ENCODE results near the gene POMP. TPM values are rescaled to one million over a fixed set of nuclear protein-coding genes. Genes with fewer than 3 reads are reported as not detected.

POMP gene
- total RNA-seq, 4 donors from 2014 or later: 24.7 to 56.8 (median 44.0) TPM

DNA sequence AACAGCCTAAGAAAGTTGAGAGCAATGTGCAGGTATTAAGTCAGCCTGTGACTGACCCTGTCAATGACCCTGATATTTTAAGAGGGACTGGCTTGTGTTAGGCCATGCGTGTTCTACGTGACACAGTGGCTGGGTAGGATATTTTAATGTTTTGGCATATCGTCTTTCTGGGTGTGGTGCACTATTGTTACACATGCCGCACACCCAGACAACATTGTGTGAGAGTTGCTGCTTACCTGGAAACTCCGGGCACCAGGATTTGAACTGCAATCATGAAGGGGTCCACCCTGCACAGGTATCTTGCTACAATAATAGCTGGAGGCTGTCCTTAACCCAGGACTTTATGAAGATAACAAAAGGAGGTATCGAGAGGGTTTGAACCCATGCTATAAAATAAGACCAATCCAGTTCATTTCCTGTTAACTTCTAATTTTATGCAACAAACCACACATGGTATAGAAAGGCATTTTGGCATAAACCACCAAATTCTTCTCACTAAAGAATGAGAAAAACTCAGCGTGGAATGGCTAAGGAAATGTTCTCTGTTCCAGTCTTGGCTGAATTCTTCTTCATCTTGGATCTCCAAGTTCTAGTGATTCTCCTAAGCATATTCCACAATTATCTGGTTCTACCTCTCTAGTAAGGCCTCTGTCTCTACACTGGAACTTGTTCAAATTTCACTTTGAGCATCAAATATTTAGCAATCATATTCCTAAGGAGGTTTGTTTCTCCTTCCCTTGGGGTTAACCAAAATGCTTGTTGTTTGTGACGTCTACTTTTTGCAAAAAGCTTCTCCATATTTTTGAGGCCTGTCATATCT, 38.7 kb upstream of the POMP start:
- no peak for DNase-seq
- in situ Hi-C loops (cut with MboI; ENCODE audit: low pct_ligation_motif_present in 1 of 4, low pct_unique_long_range_greater_than_20kb in 1 of 4, low sequenced_read_pairs in 3 of 4): no loop called here
- Histone ChIP-seq H3K9me3 (no peaks in the 10 kb centered on the region), H3K27me3 (no peaks in the 10 kb centered on the region), H3K4me3 (no peak overlapping the region), H3K36me3 (no peaks in the 10 kb centered on the region), H3K27ac (no peak overlapping the region), H3K4me1 (no peaks in the 10 kb centered on the region)
- WGBS, 2 donors (ENCODE audit: low coverage in 1 of 2): 87 to 91% methylated on average over 4 to 8 of the region's 8 CpGs
- TF ChIP-seq EP300 (IDR thresholded peaks at IDR 0.05; ENCODE audit: low read depth) (no peak), POLR2A (IDR thresholded peaks at IDR 0.05) (no peak), POLR2AphosphoS5 (IDR thresholded peaks at IDR 0.05) (no peak)
- TF ChIP-seq, protein P1, sequence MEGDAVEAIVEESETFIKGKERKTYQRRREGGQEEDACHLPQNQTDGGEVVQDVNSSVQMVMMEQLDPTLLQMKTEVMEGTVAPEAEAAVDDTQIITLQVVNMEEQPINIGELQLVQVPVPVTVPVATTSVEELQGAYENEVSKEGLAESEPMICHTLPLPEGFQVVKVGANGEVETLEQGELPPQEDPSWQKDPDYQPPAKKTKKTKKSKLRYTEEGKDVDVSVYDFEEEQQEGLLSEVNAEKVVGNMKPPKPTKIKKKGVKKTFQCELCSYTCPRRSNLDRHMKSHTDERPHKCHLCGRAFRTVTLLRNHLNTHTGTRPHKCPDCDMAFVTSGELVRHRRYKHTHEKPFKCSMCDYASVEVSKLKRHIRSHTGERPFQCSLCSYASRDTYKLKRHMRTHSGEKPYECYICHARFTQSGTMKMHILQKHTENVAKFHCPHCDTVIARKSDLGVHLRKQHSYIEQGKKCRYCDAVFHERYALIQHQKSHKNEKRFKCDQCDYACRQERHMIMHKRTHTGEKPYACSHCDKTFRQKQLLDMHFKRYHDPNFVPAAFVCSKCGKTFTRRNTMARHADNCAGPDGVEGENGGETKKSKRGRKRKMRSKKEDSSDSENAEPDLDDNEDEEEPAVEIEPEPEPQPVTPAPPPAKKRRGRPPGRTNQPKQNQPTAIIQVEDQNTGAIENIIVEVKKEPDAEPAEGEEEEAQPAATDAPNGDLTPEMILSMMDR (IDR thresholded peaks at IDR 0.05): no peak
- intact Hi-C loops (cut with DNase I; ENCODE audit: low total_unique reads): no loop called here

DNA sequence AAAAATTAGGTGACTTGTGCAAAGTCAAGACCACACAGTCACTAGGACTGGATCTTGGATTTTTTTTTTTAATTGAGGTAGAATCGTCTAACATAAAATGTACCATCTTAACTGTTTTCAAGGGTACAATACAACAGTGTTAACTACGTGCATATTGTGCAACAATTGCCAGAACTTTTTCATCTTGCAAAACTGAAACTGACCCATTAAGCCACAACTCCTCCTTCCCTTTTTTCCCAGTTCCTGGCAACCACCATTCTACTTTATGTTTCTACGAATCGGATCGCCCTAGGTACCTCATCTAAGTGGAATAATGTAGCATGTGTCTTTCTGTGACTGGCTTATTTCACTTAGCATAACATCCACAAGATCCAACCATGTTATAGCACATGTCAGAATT, 37.5 kb upstream of the POMP start:
- Histone ChIP-seq H3K9me3 (no peaks in the 10 kb centered on the region), H3K4me1 (no peaks in the 10 kb centered on the region), H3K27me3 (no peaks in the 10 kb centered on the region), H3K4me3 (no peak overlapping the region), H3K27ac (peak overlapping the region in 1 of 4 donors; percentile 30), H3K36me3 (no peaks in the 10 kb centered on the region)
- DNase-seq: no peak
- intact Hi-C loops (cut with DNase I; ENCODE audit: low total_unique reads) (no loop called here), in situ Hi-C loops (cut with MboI; ENCODE audit: low pct_ligation_motif_present in 1 of 4, low pct_unique_long_range_greater_than_20kb in 1 of 4, low sequenced_read_pairs in 3 of 4) (no loop called here)
- no peak for TF ChIP-seq POLR2A (IDR thresholded peaks at IDR 0.05)
- TF ChIP-seq POLR2AphosphoS5 (IDR thresholded peaks at IDR 0.05): no peak
- TF ChIP-seq EP300 (IDR thresholded peaks at IDR 0.05; ENCODE audit: low read depth): no peak
- TF ChIP-seq, protein P1 (IDR thresholded peaks at IDR 0.05): no peak
- 78 to 83% methylated on average over 5 of the region's 5 CpGs for WGBS, 2 donors (ENCODE audit: low coverage in 1 of 2)

GRCh38 chr13:28622286-28622685, 36.6 kb upstream of the POMP start:
- H3K27me3 ChIP-seq: no peaks in the 10 kb centered on the region
- H3K9me3 ChIP-seq: no peaks in the 10 kb centered on the region
- no peak overlapping the region for H3K4me3 ChIP-seq
- in situ Hi-C loops (cut with MboI; ENCODE audit: low pct_ligation_motif_present in 1 of 4, low pct_unique_long_range_greater_than_20kb in 1 of 4, low sequenced_read_pairs in 3 of 4) (no loop called here), intact Hi-C loops (cut with DNase I; ENCODE audit: low total_unique reads) (no loop called here)
- H3K4me1 ChIP-seq: no peaks in the 10 kb centered on the region
- peak; percentile 27 for DNase-seq
- H3K27ac ChIP-seq: peak overlapping the region in 2 of 4 donors; percentile 15 to 30
- no peaks in the 10 kb centered on the region for H3K36me3 ChIP-seq
- 93 to 100% methylated on average over 2 to 8 of the region's 8 CpGs for WGBS, 2 donors (ENCODE audit: low coverage in 1 of 2)
- TF ChIP-seq, protein P1 (IDR thresholded peaks at IDR 0.05): no peak
- TF ChIP-seq EP300 (IDR thresholded peaks at IDR 0.05; ENCODE audit: low read depth) (no peak), POLR2A (IDR thresholded peaks at IDR 0.05) (no peak), POLR2AphosphoS5 (IDR thresholded peaks at IDR 0.05) (no peak)

DNA sequence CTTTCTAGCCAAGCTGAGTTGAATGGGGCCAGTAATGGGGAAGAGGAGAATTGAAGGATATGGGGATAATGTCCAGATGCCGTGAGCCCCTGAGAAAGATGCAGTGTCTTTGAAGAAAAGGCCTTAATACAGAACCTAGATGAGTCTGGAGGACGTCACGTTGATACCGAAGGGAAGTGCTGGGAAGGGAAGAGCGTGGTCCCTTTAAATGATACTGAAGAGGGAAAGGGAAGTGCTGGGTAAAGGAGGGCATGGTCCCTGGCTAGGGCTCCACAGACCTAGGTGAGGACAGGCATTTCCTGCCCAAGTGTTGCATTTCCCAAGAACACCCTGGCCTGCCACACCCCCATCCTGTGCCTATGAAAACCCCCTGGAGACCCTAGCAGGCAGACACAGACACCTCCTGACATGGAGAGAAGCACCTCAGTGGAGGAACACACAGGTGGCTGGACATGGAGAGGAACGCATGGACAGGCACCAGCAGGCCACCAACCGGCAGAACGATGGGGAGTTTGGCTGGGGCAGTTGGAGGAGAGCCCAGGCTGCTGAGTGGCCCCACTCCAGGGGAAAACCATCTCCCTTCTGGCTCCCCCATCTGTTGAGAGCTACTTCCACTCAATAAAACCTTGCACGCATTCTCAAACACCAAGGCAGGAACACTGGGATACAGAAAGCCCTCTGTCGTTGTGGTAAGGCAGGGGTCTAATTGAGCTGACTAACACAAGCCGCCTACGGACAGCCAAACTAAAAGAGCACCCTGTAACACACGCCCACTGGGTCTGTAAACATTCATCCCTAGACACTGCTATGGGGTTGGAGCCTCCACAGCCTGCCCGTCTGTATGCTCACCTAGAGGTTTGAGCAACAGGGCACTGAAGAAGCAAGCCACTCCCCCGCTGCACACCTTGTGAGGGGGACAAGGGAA, 34.9 kb upstream of the POMP start:
- Histone ChIP-seq H3K4me3 (no peak overlapping the region), H3K36me3 (no peaks in the 10 kb centered on the region), H3K27me3 (no peaks in the 10 kb centered on the region), H3K4me1 (no peaks in the 10 kb centered on the region), H3K27ac (no peak overlapping the region), H3K9me3 (no peaks in the 10 kb centered on the region)
- in situ Hi-C loops (cut with MboI; ENCODE audit: low pct_ligation_motif_present in 1 of 4, low pct_unique_long_range_greater_than_20kb in 1 of 4, low sequenced_read_pairs in 3 of 4): no loop called here
- no peak for TF ChIP-seq POLR2AphosphoS5 (IDR thresholded peaks at IDR 0.05)
- TF ChIP-seq POLR2A (IDR thresholded peaks at IDR 0.05): no peak
- TF ChIP-seq EP300 (IDR thresholded peaks at IDR 0.05; ENCODE audit: low read depth): no peak
- TF ChIP-seq, protein P1 (IDR thresholded peaks at IDR 0.05): no peak
- DNase-seq: no peak
- intact Hi-C loops (cut with DNase I; ENCODE audit: low total_unique reads): no loop called here
- 49 to 75% methylated on average over 4 to 15 of the region's 15 CpGs for WGBS, 2 donors (ENCODE audit: low coverage in 1 of 2)
